HepG2 (cell line): ENCODE data around the gene DDAH2. TPM values are rescaled to one million over a fixed set of nuclear protein-coding genes. Genes with fewer than 3 reads are reported as not detected.
A peak's percentile ranks its signal among the peaks of the same experiment; 100 is the strongest.

Experiments used
- ATAC-seq: fragments of 200-7000 bp; cut with Tn5 transposase; 3 replicates; pipeline ENCODE4 v1.9.1; 2020; ENCODE audit warnings: mild to moderate bottlenecking, moderate library complexity
- BruUV-seq: library from RNA; stranded (reverse); fragments of 400-500 nt; replicated peaks from 2 replicates; lab custom pipeline; 2021; lab: Mats Ljungman, UMichigan
- CTCF ChIA-PET: fragments of 300-600 bp; formaldehyde crosslinking; extraction: SDS; loops from one replicate; lab custom pipeline; 2021; ENCODE audit warnings: low total read pairs, inconsistent platforms, low intra/inter-chr PET ratio; lab: Yijun Ruan, JAX
- POLR2A ChIA-PET: fragments of 350-600 bp; sonication (Branson Sonifier 250); formaldehyde crosslinking; loops from one replicate; lab custom pipeline; 2020; ENCODE audit warnings: antibody characterized with exemption, inconsistent platforms; lab: Yijun Ruan, JAX
- DNase-seq: peaks from one replicate; pipeline ENCODE4 v3.0.0-alpha.2; 2015; ENCODE audit warnings: low spot score
- FAIRE-seq: peaks from 3 replicates; lab custom pipeline; 2011; peaks lifted over from hg19 to GRCh38; lab: Jason Lieb, UNC
- H2AFZ ChIP-seq: one replicate; pipeline ENCODE4 v1.6.1; 2011; ENCODE audit warnings: low read length, inconsistent platforms
- H3K27ac ChIP-seq: fragments of 300-600 bp; 3 replicates; pipeline ENCODE4 v1.8.0; 2011; ENCODE audit warnings: mixed run types, mild to moderate bottlenecking, mixed read lengths, low read length, inconsistent platforms; ENCODE audit not compliant: insufficient read depth; ENCODE audit errors: extremely low read length
- H3K27me3 ChIP-seq, 2 experiments: fragments of 200-600 bp in 1 of 2; 2 replicates in 1 of 2; 3 replicates in 1 of 2; pipeline versions ENCODE4 v1.6.0 to v1.8.0; 2011; ENCODE audit warnings: low read length in 2 of 2, mild to moderate bottlenecking in 2 of 2, moderate library complexity in 2 of 2, inconsistent platforms in 1 of 2; ENCODE audit not compliant: insufficient read depth in 2 of 2, control insufficient read depth in 1 of 2
- H3K36me3 ChIP-seq, 2 experiments: fragments of 200-600 bp in 1 of 2; replicated peaks in 1 of 2; 2 replicates in 1 of 2; 3 replicates in 1 of 2; pipeline versions ENCODE4 v1.5.1 to v1.8.0; 2011; ENCODE audit warnings: low read length in 2 of 2, inconsistent platforms in 1 of 2; ENCODE audit not compliant: insufficient read depth in 2 of 2, control insufficient read depth in 1 of 2
- H3K4me1 ChIP-seq: 2 replicates; pipeline ENCODE4 v1.5.1; 2012; ENCODE audit warnings: low read length, inconsistent platforms; ENCODE audit not compliant: insufficient read depth
- H3K4me2 ChIP-seq: 2 replicates; pipeline ENCODE4 v1.6.0; 2011; ENCODE audit warnings: low read depth, low read length, inconsistent platforms
- H3K4me3 ChIP-seq, 3 experiments: fragments of 200-600 bp in 1 of 3; sonication (generic), shearing (Covaris generic) in 1 of 3; replicated peaks in 1 of 3; 2 replicates each; pipeline ENCODE4 v1.5.1; 2011 to 2016; ENCODE audit warnings: low read length in 3 of 3, inconsistent platforms in 2 of 3, low read depth in 2 of 3, mild to moderate bottlenecking in 2 of 3, control low read depth in 1 of 3, mixed read lengths in 1 of 3; ENCODE audit not compliant: insufficient read depth in 1 of 3
- H3K79me2 ChIP-seq: one replicate; pipeline ENCODE4 v1.6.1; 2011; ENCODE audit warnings: low read length, inconsistent platforms; ENCODE audit not compliant: insufficient read depth
- H3K9ac ChIP-seq: 2 replicates; pipeline ENCODE4 v1.6.0; 2011; ENCODE audit warnings: mild to moderate bottlenecking, low read depth, low read length, inconsistent platforms; ENCODE audit not compliant: insufficient read depth
- H3K9me3 ChIP-seq: 2 replicates; pipeline ENCODE4 v1.5.1; 2012; ENCODE audit warnings: mild to moderate bottlenecking, low read length
- H4K20me1 ChIP-seq: 2 replicates; pipeline ENCODE4 v1.6.0; 2011; ENCODE audit warnings: inconsistent platforms, mild to moderate bottlenecking, low read length, moderate library complexity; ENCODE audit not compliant: insufficient read depth
- BORCS8-MEF2B ChIP-seq: sonication (generic); formaldehyde crosslinking; IDR thresholded peaks from 2 replicates; pipeline ENCODE4 v1.8.0; 2022; ENCODE audit warnings: mild to moderate bottlenecking, missing genetic modification reagents
- NONO ChIP-seq, 2 experiments: fragments of 450-650 bp in 1 of 2; sonication (generic) in 1 of 2; formaldehyde crosslinking in 1 of 2; IDR thresholded peaks in 1 of 2; conservative IDR thresholded peaks in 1 of 2; 2 replicates each; pipeline versions ENCODE4 v1.6.1 to v1.8.0; 2017 to 2022; ENCODE audit warnings: mild to moderate bottlenecking in 1 of 2, missing genetic modification reagents in 1 of 2, moderate library complexity in 1 of 2
- NRL ChIP-seq: sonication (generic); formaldehyde crosslinking; IDR thresholded peaks from 2 replicates; pipeline ENCODE4 v1.5.0; 2020; ENCODE audit warnings: missing genetic modification reagents, mild to moderate bottlenecking, moderate library complexity, borderline replicate concordance
- SALL1 ChIP-seq: sonication (generic); formaldehyde crosslinking; IDR thresholded peaks from 2 replicates; pipeline ENCODE4 v1.8.0; 2022; ENCODE audit warnings: mild to moderate bottlenecking, missing genetic modification reagents
- TAF15 ChIP-seq: fragments of 200-400 bp; formaldehyde crosslinking; IDR thresholded peaks from one replicate; pipeline ENCODE4 v1.6.1; 2018; ENCODE audit warnings: mild to moderate bottlenecking, low read depth, low read length; ENCODE audit not compliant: poor library complexity, severe bottlenecking
- TFAP4 ChIP-seq: sonication (generic); IDR thresholded peaks from 2 replicates; pipeline ENCODE4 v1.6.1; 2016; ENCODE audit warnings: low read depth, borderline replicate concordance
- ZBTB42 ChIP-seq: sonication (generic); formaldehyde crosslinking; IDR thresholded peaks from 2 replicates; pipeline ENCODE4 v1.5.0; 2020; ENCODE audit warnings: mild to moderate bottlenecking, missing genetic modification reagents
- ZFP36L1 ChIP-seq: sonication (generic); formaldehyde crosslinking; IDR thresholded peaks from 2 replicates; pipeline ENCODE4 v1.8.0; 2022; ENCODE audit warnings: mild to moderate bottlenecking, missing genetic modification reagents, moderate library complexity
- ZNF430 ChIP-seq: sonication (generic); formaldehyde crosslinking; IDR thresholded peaks from 2 replicates; pipeline ENCODE4 v1.9.0; 2021; ENCODE audit warnings: mild to moderate bottlenecking, missing genetic modification reagents
- ZNF572 ChIP-seq: sonication (generic); formaldehyde crosslinking; IDR thresholded peaks from 2 replicates; pipeline ENCODE4 v1.5.1; 2020; ENCODE audit warnings: mild to moderate bottlenecking, missing genetic modification reagents
- ZNF616 ChIP-seq: sonication (generic); formaldehyde crosslinking; IDR thresholded peaks from 2 replicates; pipeline ENCODE4 v1.5.0; 2020; ENCODE audit warnings: low read depth, mild to moderate bottlenecking, missing genetic modification reagents
- ZNF746 ChIP-seq: sonication (generic); formaldehyde crosslinking; IDR thresholded peaks from 2 replicates; pipeline ENCODE4 v1.8.0; 2022; ENCODE audit warnings: mild to moderate bottlenecking, missing genetic modification reagents
- ZNF839 ChIP-seq: sonication (generic); formaldehyde crosslinking; IDR thresholded peaks from 2 replicates; pipeline ENCODE4 v1.4.0; 2020; ENCODE audit warnings: missing genetic modification reagents, mild to moderate bottlenecking, borderline replicate concordance
- WGBS: methylation state at CpG from one replicate; pipeline ENCODE4 v1.1.6; 2017; ENCODE audit warnings: low lambda C conversion rate; 5-methylcytosine and 5-hydroxymethylcytosine counted together
- in situ Hi-C: cut with HindIII; loops from 2 replicates; pipeline ENCODE4 v1.10.0; 2017; ENCODE audit warnings: low pct_unique_long_range_greater_than_20kb; ENCODE audit not compliant: extremely low pct_ligation_motif_present
- intact Hi-C: fragments of 100-400 bp; cut with micrococcal nuclease; formaldehyde crosslinking; loops from one replicate; pipeline ENCODE4 v1.10.0; 2022; ENCODE audit not compliant: unreplicated experiment
- polyA plus RNA-seq, 8 experiments: library from polyadenylated mRNA; depleted of rRNA in 3 of 8; stranded (reverse) in 7 of 8; unstranded in 1 of 8; fragments of >200 nt; fragmentation: Illumina TruSeq in 4 of 8; extraction: Trizol in 4 of 8; gene quantifications; 2 replicates each; pipeline versions ENCODE4 v1.2.1 to v1.2.3, GENCODE V29; 2011 to 2016; ENCODE audit warnings: low read depth in 4 of 8, missing spikeins in 1 of 8, mixed read lengths in 1 of 8; ENCODE audit not compliant: insufficient read depth in 1 of 8
- total RNA-seq, 5 experiments: library from RNA; depleted of rRNA; stranded (reverse); fragments of >200 nt; fragmentation: Illumina TruSeq; extraction: Trizol; gene quantifications; 2 replicates each; pipeline ENCODE4 v1.2.3, GENCODE V29; 2016; ENCODE audit warnings: low read depth in 1 of 5
- TF ChIP-seq, protein P1 (sequence below): sonication (generic); formaldehyde crosslinking; IDR thresholded peaks from 2 replicates; pipeline ENCODE4 v1.5.1; 2020; ENCODE audit warnings: mild to moderate bottlenecking, moderate library complexity, missing genetic modification reagents

Gene DDAH2
- total and polyA plus RNA-seq, 2 of the 13 experiments (the other 11 are each of a cell fraction or from before 2014, with no cell fraction given) = 16.4 to 21.1 TPM

DNA sequence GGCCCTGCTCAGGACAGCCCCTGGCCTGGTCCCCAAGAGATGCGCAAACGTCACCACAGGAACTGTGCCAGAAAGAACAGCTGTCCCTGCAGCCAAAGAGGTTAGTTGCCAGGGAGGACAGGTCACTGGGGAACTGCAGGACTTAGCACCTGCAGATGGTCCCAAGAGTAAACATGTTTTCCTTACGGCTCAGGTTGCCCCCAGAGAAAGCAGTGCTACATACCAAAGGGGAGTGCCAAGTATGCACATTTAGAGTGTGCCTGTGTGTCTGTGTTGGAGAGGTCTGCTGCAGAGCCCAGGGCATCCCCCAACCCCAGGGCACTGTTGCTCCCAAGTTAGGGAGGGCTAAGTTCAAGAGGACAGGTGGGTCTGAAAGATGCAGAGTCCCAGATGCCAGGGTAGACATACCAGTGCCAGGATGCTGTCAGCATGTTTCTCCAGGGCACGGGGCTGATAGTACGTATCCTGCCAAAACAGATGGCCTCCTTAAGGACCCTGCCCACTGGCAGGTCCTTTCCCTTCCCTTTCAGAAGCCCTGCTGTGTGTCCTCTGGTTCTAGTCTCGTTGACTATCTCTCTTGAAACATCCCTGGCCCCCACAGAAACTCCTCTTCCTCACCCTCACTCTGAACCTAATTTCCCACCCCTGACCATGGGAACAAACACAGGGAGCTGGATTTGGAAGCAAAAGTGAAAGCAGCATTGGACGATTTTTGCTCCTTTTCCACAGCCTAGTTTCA, 27.3 kb downstream of the DDAH2 start:
- intact Hi-C loops (loop anchor here (2.0 to 5.0 kb wide), 2 partner anchors 21 to 35 kb away; partner anchors contain the start of genes CLIC1 and LY6G5C), in situ Hi-C loops (no loop called here)
- Histone ChIP-seq H4K20me1 (no peaks in the 10 kb centered on the region), H3K79me2 (peaks cover 22% of the 10 kb centered on the region), H3K9ac (peak overlapping the region; percentile 95), H3K4me3 (peak overlapping the region; percentile 71 to 84 (median 81)), H3K9me3 (no peaks in the 10 kb centered on the region), H3K27me3 (no peaks in the 10 kb centered on the region; a peak in 2 of 5 replicates), H3K4me2 (peak overlapping the region; percentile 99), H3K4me1 (peaks cover 39% of the 10 kb centered on the region)
- FAIRE-seq = no peak
- ATAC-seq = no peak
- WGBS = 51% methylated on average over 7 of the region's 7 CpGs
- no peak for TF ChIP-seq NONO (IDR thresholded peaks at IDR 0.05)
- 0 out of 2 replicates have a peak, but pooled peaks have one; percentile 18 for TF ChIP-seq NONO (CRISPR knock-in tag; conservative IDR thresholded peaks at IDR 0.05)
- peak; percentile 57; the same call in 1 of the 2 replicates for TF ChIP-seq ZNF572 (CRISPR knock-in tag)
- TF ChIP-seq NRL (CRISPR knock-in tag) = peak; percentile 71; the same call in 1 of the 2 replicates
- TF ChIP-seq, protein P1, sequence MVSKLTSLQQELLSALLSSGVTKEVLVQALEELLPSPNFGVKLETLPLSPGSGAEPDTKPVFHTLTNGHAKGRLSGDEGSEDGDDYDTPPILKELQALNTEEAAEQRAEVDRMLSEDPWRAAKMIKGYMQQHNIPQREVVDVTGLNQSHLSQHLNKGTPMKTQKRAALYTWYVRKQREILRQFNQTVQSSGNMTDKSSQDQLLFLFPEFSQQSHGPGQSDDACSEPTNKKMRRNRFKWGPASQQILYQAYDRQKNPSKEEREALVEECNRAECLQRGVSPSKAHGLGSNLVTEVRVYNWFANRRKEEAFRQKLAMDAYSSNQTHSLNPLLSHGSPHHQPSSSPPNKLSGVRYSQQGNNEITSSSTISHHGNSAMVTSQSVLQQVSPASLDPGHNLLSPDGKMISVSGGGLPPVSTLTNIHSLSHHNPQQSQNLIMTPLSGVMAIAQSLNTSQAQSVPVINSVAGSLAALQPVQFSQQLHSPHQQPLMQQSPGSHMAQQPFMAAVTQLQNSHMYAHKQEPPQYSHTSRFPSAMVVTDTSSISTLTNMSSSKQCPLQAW (CRISPR knock-in tag) = 0 out of 2 replicates have a peak, but pooled peaks have one; percentile 35
- TF ChIP-seq ZNF616 (CRISPR knock-in tag) = no peak
- 0 out of 2 replicates have a peak, but pooled peaks have one; percentile 4 for TF ChIP-seq ZBTB42 (CRISPR knock-in tag)
- TF ChIP-seq BORCS8-MEF2B (CRISPR knock-in tag) = 0 out of 2 replicates have a peak, but pooled peaks have one; percentile 28
- 0 out of 2 replicates have a peak, but pooled peaks have one; percentile 54 for TF ChIP-seq ZNF839 (CRISPR knock-in tag)
- 0 out of 2 replicates have a peak, but pooled peaks have one; percentile 12 for TF ChIP-seq ZNF430
- TF ChIP-seq TFAP4 = peak; percentile 32; the same call in 1 of the 2 replicates
- 0 out of 2 replicates have a peak, but pooled peaks have one; percentile 46 for TF ChIP-seq ZNF746 (CRISPR knock-in tag)
- TF ChIP-seq SALL1 (CRISPR knock-in tag) = 0 out of 2 replicates have a peak, but pooled peaks have one; percentile 10
- no peak for TF ChIP-seq TAF15
- no peak for TF ChIP-seq ZFP36L1 (CRISPR knock-in tag)
- TF ChIP-seq, all 625 proteins: peak for 11
- no peak for DNase-seq
- ChIA-PET CTCF (no interaction called here), POLR2A (interaction anchor here (0.6 to 2.7 kb wide), 11 partner anchors 9 to 133 kb away, joined by 3 to 57 read pairs (median 12); partner anchors contain the start of genes APOM, CLIC1, CSNK2B and GPANK1)
- Histone ChIP-seq H3K27ac (peak overlapping the region; percentile 85), H2AFZ (no peak overlapping the region), H3K36me3 (peaks cover 4 to 13% of the 10 kb centered on the region in 2 experiments; a peak in 4 of 5 replicates)
- TSS peak; percentile 61 for BruUV-seq
